ENCODE data around the gene TCF4. TPM values are rescaled to one million over a fixed set of nuclear protein-coding genes. Genes with fewer than 3 reads are reported as not detected.

The TCF4 gene
- total and polyA plus RNA-seq, 10 donors: 14.6 to 200 (median 153) TPM

DNA sequence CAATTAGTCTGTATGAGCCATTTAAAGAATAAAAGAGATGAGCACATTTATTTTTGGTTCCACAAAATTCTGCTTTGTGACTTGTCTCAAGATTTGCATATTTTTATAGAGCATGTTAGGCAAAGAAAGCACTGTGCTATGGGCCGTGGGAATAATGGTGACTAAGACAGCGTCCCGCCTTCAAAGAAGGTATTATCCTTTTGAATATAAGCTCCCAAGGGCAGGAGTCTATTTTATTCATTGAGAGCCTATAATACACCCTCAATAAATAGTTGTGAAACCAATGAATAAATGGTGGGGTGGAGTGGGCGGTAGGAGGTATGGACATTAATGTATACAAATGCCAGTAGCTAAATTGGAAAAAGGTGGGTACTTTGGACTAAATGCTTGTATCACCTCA is 20.5 kb upstream of the TCF4 start:
- no peaks in the 10 kb centered on the region for H3K27me3 ChIP-seq (replicated peaks in 1 of 7)
- H3K27ac ChIP-seq: no peak overlapping the region
- H3K9me3 ChIP-seq: peaks cover 0 to 5% (median 0%) of the 10 kb centered on the region in 8 donors
- 88 to 95% (median 93%) methylated on average over 4 of the region's 4 CpGs for WGBS, 5 donors
- H3K4me1 ChIP-seq: no peaks in the 10 kb centered on the region
- TF ChIP-seq POLR2AphosphoS5 (IDR thresholded peaks at IDR 0.05): no peak
- TF ChIP-seq POLR2A (IDR thresholded peaks at IDR 0.05): no peak
- TF ChIP-seq, protein P1, sequence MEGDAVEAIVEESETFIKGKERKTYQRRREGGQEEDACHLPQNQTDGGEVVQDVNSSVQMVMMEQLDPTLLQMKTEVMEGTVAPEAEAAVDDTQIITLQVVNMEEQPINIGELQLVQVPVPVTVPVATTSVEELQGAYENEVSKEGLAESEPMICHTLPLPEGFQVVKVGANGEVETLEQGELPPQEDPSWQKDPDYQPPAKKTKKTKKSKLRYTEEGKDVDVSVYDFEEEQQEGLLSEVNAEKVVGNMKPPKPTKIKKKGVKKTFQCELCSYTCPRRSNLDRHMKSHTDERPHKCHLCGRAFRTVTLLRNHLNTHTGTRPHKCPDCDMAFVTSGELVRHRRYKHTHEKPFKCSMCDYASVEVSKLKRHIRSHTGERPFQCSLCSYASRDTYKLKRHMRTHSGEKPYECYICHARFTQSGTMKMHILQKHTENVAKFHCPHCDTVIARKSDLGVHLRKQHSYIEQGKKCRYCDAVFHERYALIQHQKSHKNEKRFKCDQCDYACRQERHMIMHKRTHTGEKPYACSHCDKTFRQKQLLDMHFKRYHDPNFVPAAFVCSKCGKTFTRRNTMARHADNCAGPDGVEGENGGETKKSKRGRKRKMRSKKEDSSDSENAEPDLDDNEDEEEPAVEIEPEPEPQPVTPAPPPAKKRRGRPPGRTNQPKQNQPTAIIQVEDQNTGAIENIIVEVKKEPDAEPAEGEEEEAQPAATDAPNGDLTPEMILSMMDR (IDR thresholded peaks at IDR 0.05 in 8 of 11, conservative IDR thresholded peaks at IDR 0.05 in 3 of 11): no peak
- no peaks in the 10 kb centered on the region for H3K36me3 ChIP-seq
- DNase-seq: no peak
- H3K4me3 ChIP-seq: no peak overlapping the region
- intact Hi-C loops (cut with DNase I; ENCODE audit: low total_unique reads): no loop called here

DNA sequence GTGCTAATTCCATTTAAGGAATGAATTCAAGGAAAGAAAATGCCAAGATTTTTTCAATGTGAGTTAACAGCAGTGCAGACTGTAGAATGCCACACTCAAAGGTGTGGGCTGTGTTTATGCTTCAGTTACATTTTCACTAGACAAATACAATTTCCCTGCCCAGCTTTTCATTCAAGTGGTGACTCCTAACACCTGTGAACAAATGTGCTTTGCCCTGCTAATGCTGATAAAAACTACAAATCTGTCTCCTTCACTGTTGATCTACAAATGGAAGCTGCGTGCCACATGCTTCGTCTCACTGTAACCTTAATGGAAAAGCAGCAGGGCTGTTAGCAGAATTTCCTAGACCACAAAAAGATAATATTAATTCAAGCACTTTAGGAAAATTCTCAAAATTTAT is 19.8 kb upstream of the TCF4 start:
- intact Hi-C loops (cut with DNase I; ENCODE audit: low total_unique reads): no loop called here
- TF ChIP-seq POLR2A (IDR thresholded peaks at IDR 0.05) (no peak), POLR2AphosphoS5 (IDR thresholded peaks at IDR 0.05) (no peak)
- TF ChIP-seq, protein P1 (IDR thresholded peaks at IDR 0.05 in 8 of 11, conservative IDR thresholded peaks at IDR 0.05 in 3 of 11): no peak
- Histone ChIP-seq H3K9me3 (no peaks in the 10 kb centered on the region), H3K36me3 (no peaks in the 10 kb centered on the region), H3K27me3 (replicated peaks in 1 of 7) (no peaks in the 10 kb centered on the region), H3K4me3 (no peak overlapping the region), H3K4me1 (no peaks in the 10 kb centered on the region), H3K27ac (no peak overlapping the region)
- WGBS, 5 donors: 94 to 96% (median 95%) methylated on average over 2 of the region's 2 CpGs
- DNase-seq: no peak

DNA sequence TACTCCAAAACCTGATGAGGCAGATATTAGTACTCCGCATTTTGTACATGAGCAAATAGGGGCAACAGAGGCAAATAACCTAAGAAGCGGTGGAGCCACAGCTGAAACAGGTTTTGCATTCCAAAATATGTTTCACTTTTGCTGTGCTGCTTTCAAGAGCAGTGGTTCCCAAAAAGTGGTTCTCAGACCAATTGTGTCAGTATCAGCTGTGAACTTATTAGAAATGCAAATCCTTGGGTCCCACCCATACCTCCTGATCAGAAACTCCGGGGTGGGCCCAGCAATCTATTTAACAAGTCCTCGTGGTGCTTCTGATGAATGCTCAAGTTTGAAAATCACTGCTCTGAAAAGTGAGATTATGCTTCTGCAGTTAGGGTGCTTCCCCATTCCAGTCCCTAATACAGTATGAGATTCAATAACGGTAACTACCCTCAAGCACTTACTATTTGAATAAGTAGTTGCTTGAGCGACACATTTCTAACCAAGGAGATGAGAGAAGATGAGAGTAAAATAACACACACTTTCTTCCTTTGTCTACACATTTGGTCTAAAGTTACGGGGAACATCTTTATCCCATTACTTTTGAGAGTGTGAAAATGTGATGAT is 17.8 kb upstream of the TCF4 start:
- Histone ChIP-seq H3K27ac (no peak overlapping the region), H3K27me3 (replicated peaks in 1 of 7) (no peaks in the 10 kb centered on the region), H3K4me1 (no peaks in the 10 kb centered on the region), H3K9me3 (no peaks in the 10 kb centered on the region), H3K4me3 (no peak overlapping the region), H3K36me3 (no peaks in the 10 kb centered on the region)
- no peak for DNase-seq
- intact Hi-C loops (cut with DNase I; ENCODE audit: low total_unique reads): no loop called here
- TF ChIP-seq POLR2AphosphoS5 (IDR thresholded peaks at IDR 0.05): no peak
- WGBS, 5 donors: 69 to 78% (median 77%) methylated on average over 7 of the region's 7 CpGs

DNA sequence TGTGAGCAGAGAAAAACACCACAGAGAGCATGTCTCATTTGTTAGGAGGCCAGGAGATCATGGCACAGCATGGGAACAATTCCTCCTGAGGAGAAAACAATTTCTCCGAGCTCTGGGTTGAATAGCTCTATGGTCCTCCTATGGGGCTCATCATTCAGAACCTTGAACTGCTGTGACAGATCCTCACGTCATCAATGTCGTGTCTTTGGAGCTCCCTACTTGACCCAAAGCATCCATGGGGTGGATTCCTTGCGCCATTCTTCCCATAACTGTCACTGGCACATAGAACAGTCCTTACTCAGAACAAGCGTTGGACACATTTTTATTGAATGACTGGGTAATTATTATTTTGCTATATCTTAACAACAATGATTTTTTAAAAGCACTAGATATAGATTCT is 15.8 kb upstream of the TCF4 start:
- H3K4me1 ChIP-seq: no peaks in the 10 kb centered on the region
- no peaks in the 10 kb centered on the region for H3K9me3 ChIP-seq
- intact Hi-C loops (cut with DNase I; ENCODE audit: low total_unique reads): no loop called here
- TF ChIP-seq, protein P1 (IDR thresholded peaks at IDR 0.05 in 8 of 11, conservative IDR thresholded peaks at IDR 0.05 in 3 of 11): no peak
- no peak overlapping the region for H3K27ac ChIP-seq
- H3K36me3 ChIP-seq: no peaks in the 10 kb centered on the region
- no peak for DNase-seq
- no peaks in the 10 kb centered on the region for H3K27me3 ChIP-seq (replicated peaks in 1 of 7)
- WGBS, 5 donors: 84 to 93% (median 91%) methylated on average over 5 of the region's 5 CpGs
- no peak overlapping the region for H3K4me3 ChIP-seq

DNA sequence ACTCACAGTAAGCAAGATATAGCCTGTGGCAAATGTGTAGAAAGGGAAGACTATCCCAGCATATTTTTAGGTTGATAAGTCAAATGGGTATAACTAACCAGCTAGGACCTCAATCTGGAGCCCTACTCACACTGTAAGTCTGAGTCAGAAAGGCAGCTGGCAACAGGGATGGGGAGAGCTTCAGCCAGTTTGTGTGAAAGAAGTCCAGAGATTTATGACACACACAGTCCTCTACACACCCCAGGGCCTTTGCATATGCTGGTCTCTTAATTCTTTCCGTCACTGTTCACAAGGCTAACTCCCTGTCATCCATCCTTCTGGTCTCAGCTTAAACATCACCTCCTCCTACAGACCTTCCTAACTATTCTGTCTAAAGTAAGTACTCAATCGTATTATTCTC is 5.9 kb upstream of the TCF4 start:
- Histone ChIP-seq H3K4me3 (no peak overlapping the region), H3K36me3 (no peaks in the 10 kb centered on the region), H3K27me3 (replicated peaks in 1 of 7) (peaks cover 0 to 4% (median 0%) of the 10 kb centered on the region in 7 donors), H3K9me3 (no peaks in the 10 kb centered on the region), H3K4me1 (peaks cover 0 to 14% (median 5%) of the 10 kb centered on the region in 6 donors), H3K27ac (no peak overlapping the region)
- TF ChIP-seq, protein P1 (IDR thresholded peaks at IDR 0.05 in 8 of 11, conservative IDR thresholded peaks at IDR 0.05 in 3 of 11): no peak
- no peak for TF ChIP-seq POLR2A (IDR thresholded peaks at IDR 0.05)
- TF ChIP-seq POLR2AphosphoS5 (IDR thresholded peaks at IDR 0.05): no peak
- intact Hi-C loops (cut with DNase I; ENCODE audit: low total_unique reads): no loop called here
- 91 to 96% (median 92%) methylated on average over 2 of the region's 2 CpGs for WGBS, 5 donors
- no peak for DNase-seq

Measured in spleen (tissue), 11 donors.